ENCODE results near the gene MAPKAPK5.
"Not testable (repeated sequence)": the region's sequence is repeated elsewhere in the genome, so short reads cannot be mapped to it uniquely, and the experiment has no call there.

DNA sequence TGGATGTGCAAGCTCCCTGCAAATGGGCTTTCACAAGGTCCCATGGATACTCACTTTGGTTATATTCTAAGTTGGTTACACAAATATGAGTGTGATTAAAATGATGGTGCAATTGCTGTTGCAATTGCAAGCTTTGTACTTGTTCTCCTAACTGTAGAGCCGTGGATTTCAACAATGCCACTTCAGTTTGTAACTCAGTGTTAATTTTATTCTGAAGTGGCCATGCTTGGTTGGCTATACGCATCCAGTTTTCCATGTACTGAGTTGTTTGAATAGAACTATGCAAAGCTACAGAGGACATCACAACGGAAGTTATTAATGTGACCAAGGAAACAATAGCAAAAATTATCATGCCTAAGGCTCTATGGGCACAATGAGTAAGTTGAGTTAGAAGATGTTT is 25.1 kb upstream of the MAPKAPK5 start:
- TF ChIP-seq, protein P1, sequence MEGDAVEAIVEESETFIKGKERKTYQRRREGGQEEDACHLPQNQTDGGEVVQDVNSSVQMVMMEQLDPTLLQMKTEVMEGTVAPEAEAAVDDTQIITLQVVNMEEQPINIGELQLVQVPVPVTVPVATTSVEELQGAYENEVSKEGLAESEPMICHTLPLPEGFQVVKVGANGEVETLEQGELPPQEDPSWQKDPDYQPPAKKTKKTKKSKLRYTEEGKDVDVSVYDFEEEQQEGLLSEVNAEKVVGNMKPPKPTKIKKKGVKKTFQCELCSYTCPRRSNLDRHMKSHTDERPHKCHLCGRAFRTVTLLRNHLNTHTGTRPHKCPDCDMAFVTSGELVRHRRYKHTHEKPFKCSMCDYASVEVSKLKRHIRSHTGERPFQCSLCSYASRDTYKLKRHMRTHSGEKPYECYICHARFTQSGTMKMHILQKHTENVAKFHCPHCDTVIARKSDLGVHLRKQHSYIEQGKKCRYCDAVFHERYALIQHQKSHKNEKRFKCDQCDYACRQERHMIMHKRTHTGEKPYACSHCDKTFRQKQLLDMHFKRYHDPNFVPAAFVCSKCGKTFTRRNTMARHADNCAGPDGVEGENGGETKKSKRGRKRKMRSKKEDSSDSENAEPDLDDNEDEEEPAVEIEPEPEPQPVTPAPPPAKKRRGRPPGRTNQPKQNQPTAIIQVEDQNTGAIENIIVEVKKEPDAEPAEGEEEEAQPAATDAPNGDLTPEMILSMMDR (conservative IDR thresholded peaks at IDR 0.05), result not testable (repeated sequence)
- TF ChIP-seq ZFX (IDR thresholded peaks at IDR 0.05), result not testable (repeated sequence)

Measured in C4-2B (cell line).